Osteocyte (in vitro differentiated cells): ENCODE data around the gene BAIAP2. TPM values are rescaled to one million over a fixed set of nuclear protein-coding genes. Genes with fewer than 3 reads are reported as not detected.

Experiments
- DNase-seq: peaks from one replicate; pipeline ENCODE4 v3.0.0; 2021; ENCODE audit warnings: mixed read lengths; ENCODE audit not compliant: unreplicated experiment; ENCODE audit errors: extremely low spot score
- H3K27ac Mint-ChIP-seq: one replicate; pipeline ENCODE4 v1.8.0; 2021; ENCODE audit warnings: mild to moderate bottlenecking, mixed read lengths; ENCODE audit not compliant: unreplicated experiment
- H3K27me3 Mint-ChIP-seq: one replicate; pipeline ENCODE4 v1.8.0; 2021; ENCODE audit warnings: mixed read lengths; ENCODE audit not compliant: unreplicated experiment
- H3K36me3 Mint-ChIP-seq: one replicate; pipeline ENCODE4 v1.8.0; 2021; ENCODE audit warnings: mixed read lengths; ENCODE audit not compliant: unreplicated experiment
- H3K4me1 Mint-ChIP-seq: one replicate; pipeline ENCODE4 v1.8.0; 2021; ENCODE audit warnings: mixed read lengths; ENCODE audit not compliant: unreplicated experiment
- H3K4me3 Mint-ChIP-seq: one replicate; pipeline ENCODE4 v1.8.0; 2021; ENCODE audit warnings: mild to moderate bottlenecking, moderate library complexity, mixed read lengths; ENCODE audit not compliant: unreplicated experiment
- H3K9me3 Mint-ChIP-seq: one replicate; pipeline ENCODE4 v1.8.0; 2021; ENCODE audit warnings: mixed read lengths; ENCODE audit not compliant: unreplicated experiment
- CTCF ChIP-seq: fragments of 200-600 bp; sonication (generic); IDR thresholded peaks from 2 replicates; pipeline ENCODE4 v1.5.0; 2021; ENCODE audit warnings: antibody characterized with exemption, mild to moderate bottlenecking, moderate library complexity
- total RNA-seq: library from RNA; stranded (reverse); gene quantifications from 2 replicates; pipeline ENCODE4 v1.2.1, GENCODE V29; 2021

BAIAP2 gene
- total RNA-seq, 1 donor from 2014 or later: 29.0 TPM

- Mint-ChIP-seq H3K27me3 (no peaks in the 10 kb centered on the region), H3K27ac (no peak overlapping the region), H3K36me3 (no peaks in the 10 kb centered on the region), H3K4me3 (no peak overlapping the region), H3K4me1 (no peaks in the 10 kb centered on the region), H3K9me3 (no peaks in the 10 kb centered on the region)
- no peak for DNase-seq
- no peak for TF ChIP-seq CTCF
Observed at GRCh38 chr17:81126281-81127132, 91.6 kb downstream of the BAIAP2 start.

- H3K27me3 Mint-ChIP-seq: no peaks in the 10 kb centered on the region
- no peaks in the 10 kb centered on the region for H3K36me3 Mint-ChIP-seq
- no peaks in the 10 kb centered on the region for H3K9me3 Mint-ChIP-seq
- no peaks in the 10 kb centered on the region for H3K4me1 Mint-ChIP-seq
- no peak overlapping the region for H3K4me3 Mint-ChIP-seq
- TF ChIP-seq CTCF: no peak
- no peak overlapping the region for H3K27ac Mint-ChIP-seq
- DNase-seq: no peak
Observed at GRCh38 chr17:81127133-81127455, 92.1 kb downstream of the BAIAP2 start.

GRCh38 chr17:81127526-81128177 lies 92.7 kb downstream of the BAIAP2 start:
- H3K27me3 Mint-ChIP-seq: no peaks in the 10 kb centered on the region
- no peak for DNase-seq
- no peak overlapping the region for H3K27ac Mint-ChIP-seq
- no peak for TF ChIP-seq CTCF
- no peaks in the 10 kb centered on the region for H3K9me3 Mint-ChIP-seq
- H3K36me3 Mint-ChIP-seq: no peaks in the 10 kb centered on the region
- H3K4me1 Mint-ChIP-seq: no peaks in the 10 kb centered on the region
- no peak overlapping the region for H3K4me3 Mint-ChIP-seq

GRCh38 chr17:81128338-81128737 lies 93.4 kb downstream of the BAIAP2 start:
- Mint-ChIP-seq H3K9me3 (no peaks in the 10 kb centered on the region), H3K36me3 (no peaks in the 10 kb centered on the region), H3K4me3 (no peak overlapping the region), H3K4me1 (no peaks in the 10 kb centered on the region), H3K27me3 (no peaks in the 10 kb centered on the region), H3K27ac (no peak overlapping the region)
- no peak for TF ChIP-seq CTCF
- DNase-seq: no peak

- Mint-ChIP-seq H3K36me3 (no peaks in the 10 kb centered on the region), H3K4me3 (no peak overlapping the region), H3K9me3 (no peaks in the 10 kb centered on the region), H3K27ac (no peak overlapping the region), H3K27me3 (no peaks in the 10 kb centered on the region), H3K4me1 (no peaks in the 10 kb centered on the region)
- no peak for TF ChIP-seq CTCF
- DNase-seq: no peak
Observed at GRCh38 chr17:81128774-81129173, 93.8 kb downstream of the BAIAP2 start.
